HG03342 (cell line): ENCODE measurements around the gene PPP2R5B.

Source experiments
- ATAC-seq: cut with Tn5 transposase; IDR thresholded peaks from one replicate; pipeline ENCODE4 v1.9.1; 2021; ENCODE audit warnings: mild to moderate bottlenecking, moderate library complexity; ENCODE audit not compliant: unreplicated experiment

The PPP2R5B gene

DNA sequence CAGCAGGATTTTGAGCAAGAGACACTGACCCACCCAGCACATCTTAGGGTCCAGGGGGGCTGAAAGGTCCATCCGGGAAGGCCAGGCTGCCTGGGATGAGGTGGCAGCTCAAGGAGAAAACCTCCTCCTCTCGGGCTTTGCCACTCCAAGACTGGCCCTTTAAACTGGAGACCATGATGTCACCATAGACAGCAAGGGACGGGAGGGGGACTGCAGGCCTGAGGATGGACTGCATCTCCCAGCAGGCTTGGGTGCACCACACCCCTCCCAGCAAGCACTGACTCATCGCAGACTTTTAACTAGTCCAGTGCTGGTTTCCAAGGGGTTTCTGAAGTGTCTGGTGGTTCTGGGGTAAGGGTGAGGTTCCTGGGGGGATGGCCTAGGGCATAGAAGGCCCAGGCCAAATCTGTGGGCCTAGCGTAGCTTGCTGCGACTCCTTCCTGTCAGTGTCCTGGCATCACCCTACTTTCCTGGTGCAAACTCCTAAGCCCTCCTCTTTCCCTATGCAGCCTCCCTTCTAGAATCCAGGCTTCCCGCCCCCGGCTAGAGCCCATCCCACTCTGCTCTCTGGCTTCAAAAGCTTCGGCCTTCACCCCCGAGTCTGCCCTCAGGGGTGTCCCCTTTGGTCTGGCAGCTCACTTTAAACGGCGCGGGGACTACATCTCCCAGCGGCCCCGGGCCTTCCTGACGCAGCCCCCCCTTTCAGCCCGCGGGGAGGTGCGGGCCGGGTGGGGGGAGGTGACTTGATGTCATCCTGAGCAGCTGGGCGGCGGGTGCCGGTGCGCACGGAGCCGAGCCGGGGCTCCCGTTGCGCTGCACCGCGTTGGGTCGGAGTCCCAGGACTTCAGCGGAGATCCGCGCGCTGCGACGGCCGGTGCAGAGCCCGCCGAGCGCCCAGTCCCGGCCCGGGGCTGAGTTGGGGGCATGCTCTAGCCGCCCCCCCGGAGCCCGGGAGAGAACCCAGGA is at the start of gene PPP2R5B:
Gene PPP2R5B (plus strand): TSS at position 746 of the 966 bp plus-strand sequence. CDS start 1,046 bp downstream, outside the sequence.
- peak; percentile 79 for ATAC-seq

DNA sequence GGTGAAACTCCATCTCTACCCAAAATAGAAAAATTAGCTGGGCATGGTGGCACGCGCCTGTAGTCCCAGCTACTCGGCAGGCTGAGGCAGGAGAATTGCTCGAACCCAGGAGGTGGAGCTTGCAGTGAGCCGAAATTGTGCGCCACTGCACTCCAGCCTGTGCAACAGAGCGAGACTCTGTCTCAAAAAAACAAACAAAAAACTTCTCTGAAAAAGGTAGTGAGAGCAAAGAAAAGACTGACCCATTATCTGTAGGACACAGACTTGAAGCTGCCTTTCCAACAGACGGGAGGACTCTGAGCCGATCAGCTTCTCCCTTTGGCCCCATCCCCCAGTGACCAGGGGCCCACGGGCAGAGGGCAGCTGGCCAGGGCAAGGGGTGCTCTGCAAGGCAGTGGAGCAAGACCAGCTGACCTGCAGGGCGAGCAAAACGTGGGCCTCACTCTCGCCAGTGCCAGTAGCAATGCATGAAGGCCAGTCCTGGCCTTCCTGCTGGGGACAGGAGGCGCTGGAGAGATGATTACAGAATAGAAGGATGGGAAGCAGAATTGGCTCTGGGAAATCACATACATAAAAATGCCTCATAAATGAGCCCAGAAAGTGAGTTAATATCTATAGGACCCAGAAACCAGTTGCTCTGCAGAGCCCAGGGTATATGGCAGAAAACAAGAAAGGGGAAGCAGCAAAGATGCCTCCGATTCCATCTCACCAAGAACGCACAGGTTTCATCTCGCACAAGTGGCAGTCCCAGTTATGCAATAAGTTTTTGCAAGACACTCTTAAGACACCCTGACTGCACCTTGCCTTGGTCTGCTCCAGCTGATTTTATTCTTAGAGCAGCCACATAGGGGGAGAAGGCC is 48.9 kb upstream of the PPP2R5B start:
- ATAC-seq = no peak

DNA sequence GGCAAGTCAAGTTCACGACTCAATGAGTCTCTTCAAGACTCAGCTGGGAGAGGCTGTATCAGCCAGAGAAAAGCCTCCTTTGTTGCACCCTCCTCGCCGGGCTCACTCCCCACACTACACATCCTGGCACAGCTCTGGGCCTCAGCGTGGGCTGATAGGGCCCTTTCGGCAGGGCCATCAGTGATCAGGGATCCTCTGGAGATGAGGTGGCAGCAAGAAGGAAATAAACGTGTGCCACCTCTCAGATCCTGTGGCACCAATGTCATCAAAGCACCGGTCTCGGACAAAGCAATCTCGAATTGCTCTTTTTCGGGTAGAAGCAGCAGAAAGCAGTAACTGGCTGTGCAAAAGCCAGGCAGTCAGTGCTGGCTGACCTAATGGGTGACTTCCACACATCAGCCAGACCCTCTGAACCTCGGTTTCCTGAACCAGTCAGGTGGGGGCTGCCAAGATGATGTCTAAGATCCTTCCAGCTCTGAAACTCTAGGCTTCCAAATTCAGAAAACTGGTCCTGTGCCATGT is 48.2 kb upstream of the PPP2R5B start:
- no peak for ATAC-seq

DNA sequence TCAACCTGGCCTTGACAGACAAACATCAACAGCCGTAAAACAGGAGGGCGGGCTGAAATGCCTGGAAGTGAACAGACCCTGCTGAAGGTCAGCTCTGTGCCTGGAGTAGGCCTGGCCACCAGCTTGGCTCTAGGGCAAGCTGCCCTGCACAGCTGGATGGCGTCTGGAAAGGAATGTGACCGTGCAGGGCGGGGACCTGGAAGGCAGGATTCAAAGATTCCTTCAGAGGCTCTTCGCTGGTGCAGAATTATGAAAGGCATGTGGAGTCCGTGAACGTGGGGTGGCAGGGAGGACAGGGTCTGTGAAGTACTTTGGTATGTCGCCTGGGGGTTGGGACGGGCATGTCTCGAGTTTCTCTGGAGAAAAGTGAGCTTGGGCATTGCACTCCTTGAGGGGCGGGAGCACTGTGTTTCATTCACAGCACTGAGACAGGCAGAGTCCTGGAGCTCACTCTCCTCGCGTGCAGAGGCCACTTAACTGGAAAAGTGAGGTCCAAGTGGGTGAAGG is 47.6 kb upstream of the PPP2R5B start:
- no peak for ATAC-seq

DNA sequence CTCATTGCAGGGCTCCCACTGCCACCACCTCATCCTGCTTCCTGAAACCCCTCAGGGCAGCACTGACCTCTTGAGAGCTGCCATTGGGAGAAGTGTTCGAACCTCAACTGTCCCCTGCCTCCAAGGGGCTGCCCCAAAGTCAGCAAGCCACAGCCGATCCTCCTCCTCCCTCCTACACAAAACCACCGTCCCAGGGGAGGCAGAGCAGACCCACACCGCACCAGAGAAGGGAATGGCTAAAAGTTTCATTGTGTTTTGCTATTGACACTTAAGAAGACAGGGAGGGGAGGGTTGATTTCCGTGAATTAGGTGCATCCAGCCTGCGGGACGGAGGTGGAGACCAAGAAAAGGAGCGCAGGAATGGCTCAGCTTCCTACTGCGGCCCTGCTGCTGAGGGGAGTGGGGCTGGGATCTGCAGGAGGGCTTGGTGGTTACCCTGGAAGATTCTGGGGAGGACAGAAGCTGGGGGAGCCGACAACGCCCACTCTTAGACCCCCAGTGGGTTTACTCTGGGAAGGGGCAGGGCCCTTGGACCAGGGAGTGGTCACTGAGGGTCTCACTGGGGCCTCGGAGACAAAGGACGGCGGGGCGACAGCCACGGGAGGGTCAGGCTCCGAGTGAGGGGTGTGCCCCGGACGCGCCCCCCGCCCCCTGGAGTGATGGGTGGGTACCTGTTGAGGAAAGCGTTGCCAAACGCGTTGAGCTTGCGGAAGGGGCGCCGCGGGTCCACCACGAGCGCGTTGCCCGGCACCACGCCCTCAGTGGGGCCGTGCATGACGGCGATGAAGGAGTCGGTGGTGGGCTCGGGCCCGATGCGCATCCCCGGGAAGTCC is 46.9 kb upstream of the PPP2R5B start:
- no peak for ATAC-seq

DNA sequence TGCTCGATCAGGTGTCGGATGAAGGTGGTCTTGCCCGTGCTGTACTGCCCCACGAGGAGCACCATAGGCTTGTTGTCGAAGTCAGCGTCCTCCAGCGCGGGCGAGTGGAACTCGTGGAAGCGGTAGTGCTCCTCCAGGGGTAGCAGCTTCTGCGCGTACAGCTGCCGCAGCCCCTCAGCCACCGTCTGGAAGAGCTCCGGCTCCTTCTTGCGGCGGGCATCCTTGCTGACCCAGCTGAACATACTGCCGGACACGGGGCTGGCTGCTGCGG is 46.3 kb upstream of the PPP2R5B start:
- ATAC-seq = peak; percentile 4

DNA sequence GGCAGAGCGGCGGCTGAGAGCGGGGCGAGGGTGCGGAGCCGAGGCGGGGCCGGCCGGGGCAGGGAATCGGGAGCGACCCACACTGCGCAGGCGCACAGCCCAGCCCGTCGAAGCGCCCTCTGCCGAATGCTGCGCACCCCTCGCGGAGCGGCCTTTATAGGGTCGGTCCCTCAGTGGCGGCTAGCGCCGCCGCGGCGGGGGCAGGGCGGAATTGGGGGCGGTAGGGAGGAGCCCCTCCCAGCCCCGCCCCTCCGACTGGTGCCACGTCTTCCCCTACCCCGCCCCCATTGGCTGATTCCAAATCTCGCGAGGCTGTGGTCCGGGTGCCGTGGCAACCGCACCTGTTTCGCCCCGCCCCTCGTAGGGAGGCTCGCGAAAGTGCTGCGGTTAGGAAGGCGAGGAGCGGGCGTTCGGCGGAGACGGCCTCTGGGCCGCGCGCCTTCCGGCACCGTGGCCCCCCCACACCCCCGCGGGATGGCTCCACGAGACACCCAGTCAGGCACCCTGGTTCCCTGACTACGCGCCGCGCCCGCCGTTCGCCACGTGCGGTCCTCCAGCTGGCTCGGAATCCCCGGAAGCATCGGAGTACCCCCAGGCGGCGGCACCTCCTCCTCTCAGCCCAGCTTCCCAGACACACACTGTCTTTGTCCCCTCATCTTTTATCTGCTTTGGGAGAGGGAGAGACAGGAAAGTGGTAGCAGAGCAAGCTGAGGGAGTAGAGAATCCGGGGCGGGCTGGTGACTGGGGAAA is 45.8 kb upstream of the PPP2R5B start, which contains the start of gene EHD1:
Gene EHD1 (minus strand): TSS at position 128 of the 750 bp plus-strand sequence. CDS start 157 bp downstream, outside the sequence.
- peak; percentile 70 for ATAC-seq

DNA sequence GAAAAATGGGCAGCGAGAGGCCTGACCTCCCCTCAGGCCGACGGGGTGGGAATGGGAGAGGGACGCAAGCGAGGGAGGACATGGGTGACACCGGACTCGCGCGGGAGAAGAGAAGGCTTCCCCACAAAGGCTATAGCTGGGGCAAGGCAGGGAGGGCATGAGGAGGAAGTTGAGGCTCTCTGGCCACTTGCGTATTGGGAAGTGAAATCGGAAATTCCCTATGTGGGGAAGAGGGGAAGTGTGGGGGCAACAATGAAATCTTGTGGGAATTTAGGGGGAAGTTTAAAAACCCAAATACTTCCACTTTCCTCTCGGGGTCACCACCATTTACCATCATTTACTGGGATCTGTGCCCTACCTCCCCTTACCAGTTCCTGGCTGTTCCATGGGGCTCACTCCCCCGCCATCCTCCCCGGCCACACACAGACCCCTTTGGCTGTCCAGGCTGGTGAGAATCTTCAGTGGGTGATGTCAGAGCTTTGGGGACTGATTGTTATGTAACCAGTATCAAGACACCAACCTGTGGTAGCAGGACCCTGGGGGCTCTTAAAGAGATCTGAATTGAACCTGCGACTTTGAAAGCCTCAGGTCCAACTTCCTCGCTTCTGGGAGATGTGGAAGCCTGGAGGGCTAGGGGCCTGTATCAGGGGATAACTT is 45.1 kb upstream of the PPP2R5B start:
- no peak for ATAC-seq

DNA sequence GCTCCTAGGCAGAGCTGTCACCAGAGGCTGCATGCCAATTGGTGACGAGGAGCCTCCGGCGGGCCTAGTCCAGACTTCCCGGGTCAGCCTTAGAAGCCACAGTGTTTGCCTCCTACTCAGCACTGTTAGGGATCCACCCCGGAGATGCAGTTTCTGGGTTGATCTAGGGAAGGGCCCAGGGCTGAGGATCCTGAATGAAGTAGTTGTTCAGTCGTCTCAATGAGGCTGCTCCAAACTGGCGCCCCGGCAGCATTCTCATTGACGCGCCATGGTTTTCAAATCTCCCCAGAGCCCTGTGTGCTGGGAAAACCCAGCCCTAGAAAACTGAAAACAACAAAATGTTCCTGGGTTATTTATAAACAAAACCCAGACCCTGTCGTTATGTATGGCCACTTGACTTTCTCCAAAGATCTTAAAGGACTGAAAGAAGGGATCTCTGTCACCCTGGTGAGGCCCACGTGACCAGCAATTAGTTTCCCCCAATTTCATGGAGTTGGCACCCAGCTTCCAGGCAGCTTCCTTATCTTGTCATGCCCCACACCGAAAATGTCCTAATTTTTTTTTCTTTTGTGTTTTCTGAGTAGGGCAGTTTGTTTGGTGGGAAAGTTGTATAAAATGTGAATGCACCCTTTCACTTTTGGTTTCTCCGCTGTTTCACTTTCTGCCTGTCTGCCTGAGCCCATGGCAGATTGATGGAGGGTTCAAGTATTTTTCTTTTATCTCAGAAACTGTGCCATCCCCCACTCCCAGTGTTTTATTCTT is 44.1 kb upstream of the PPP2R5B start:
- ATAC-seq = no peak

DNA sequence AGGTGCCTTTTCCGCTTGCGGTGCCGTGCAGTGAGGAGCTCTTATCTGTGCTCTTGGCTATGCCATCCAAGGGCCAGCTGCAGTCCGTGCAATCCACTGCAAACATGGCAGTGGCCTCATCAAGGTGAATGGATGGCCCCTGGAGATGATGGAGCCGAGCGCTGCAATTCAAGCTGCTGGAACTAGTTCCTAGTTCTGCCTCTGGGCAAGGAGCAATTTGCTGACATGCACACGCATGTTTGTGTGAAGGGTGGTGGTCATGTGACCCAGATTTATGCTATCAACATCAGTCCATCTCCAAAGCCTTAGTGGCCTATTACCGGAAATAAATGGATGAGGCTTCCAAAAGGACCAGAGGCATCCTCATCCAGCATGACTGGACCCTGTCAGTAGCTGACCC is 43.0 kb upstream of the PPP2R5B start:
- no peak for ATAC-seq

DNA sequence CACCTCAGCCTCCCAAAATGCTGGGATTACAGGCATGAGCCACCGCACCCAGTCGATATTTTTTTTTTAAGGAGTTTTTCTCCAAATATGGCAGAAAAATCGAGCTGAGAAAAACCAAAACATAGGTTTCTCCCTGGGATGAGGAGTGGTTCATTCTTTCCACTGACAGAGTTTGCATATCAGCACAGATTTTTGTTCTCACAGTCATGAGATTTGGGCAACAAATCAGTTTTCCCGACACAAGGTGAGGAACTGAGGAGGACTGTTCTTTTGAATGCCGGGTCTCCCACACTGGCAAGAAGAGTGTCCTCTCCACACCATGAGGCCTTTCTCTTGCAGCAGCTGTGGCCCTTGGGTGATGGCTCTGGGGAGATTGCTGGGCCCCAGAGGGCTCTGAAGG is 42.2 kb upstream of the PPP2R5B start:
- ATAC-seq = no peak

DNA sequence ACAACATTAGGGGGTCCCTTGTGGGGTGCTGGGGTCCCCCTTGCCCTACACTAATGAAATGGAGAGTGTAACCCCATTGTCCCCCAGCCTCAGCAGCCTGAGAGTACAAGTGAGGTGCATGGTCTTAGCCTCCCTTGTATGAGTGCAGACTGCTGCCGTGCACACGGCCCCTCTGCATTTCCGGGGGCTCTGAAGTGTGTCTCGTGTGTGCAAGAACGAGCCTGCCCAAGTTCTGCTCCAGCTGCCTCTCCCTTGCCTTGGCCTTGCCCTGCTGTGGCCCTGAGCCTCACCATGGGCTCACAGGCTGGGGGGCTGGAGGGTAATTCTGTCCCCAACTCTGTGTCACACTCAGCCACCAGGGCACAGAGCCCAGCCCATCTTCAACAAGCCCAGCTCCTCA is 40.9 kb upstream of the PPP2R5B start:
- ATAC-seq = no peak

DNA sequence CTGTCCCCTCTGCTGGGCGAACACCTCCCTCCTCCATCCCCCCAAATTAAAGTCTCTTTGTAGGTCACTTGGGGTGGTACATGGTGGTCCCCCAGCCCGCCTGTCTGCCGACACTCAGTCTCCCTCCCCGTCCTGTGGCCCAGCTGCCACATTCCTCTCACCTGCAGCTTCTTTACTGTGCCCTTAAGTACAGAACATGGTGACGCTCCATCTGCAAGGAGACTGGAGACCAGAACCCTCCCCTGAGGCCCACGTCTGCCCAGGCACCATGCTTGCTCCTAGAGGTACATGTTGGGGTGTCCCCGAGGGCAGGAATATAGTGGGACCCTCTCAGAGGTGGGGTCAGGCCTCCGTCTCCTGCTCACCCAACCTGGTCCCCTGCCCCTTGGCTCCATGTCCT is 40.5 kb upstream of the PPP2R5B start:
- ATAC-seq = no peak

DNA sequence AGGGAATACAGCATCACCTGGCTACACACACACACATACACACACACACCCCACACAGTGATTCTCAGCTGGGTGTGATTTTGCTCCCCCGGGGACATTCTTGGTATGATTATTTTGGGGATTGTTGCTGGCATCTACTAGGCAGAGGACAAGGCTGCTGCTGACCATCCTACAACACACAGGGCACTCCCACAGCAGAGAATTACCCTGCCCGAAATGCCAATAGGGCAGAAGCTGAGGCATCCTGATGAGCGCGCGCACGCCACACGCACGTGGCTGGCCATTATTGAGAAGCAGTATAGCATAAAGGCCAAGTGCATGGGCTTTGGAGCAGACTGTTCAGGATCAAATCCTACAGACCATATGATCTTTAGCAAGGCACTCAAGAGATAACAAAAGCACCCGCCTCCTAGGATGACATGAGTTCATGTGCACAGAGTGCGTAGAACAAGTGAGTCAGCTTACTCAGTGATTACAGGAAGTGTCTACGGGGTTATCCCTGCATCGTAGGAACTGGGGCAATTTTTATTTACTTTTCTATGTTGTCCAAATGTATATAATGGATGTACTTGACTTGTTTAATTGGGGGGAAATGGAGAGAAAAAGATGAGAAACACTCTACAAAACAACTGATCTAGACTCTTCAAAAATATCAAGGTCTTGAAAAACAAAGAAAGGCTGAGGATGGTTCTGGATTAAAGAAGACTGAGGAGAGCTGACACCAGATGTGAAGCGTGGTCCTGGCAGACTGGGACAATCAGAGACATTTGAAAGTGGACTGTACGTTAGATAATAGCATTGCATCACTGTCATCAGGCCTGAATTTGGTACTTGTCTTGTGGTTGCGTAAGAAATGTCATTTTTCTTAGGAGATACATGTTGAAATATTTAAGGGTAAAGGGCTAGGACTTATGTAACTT is 38.9 kb upstream of the PPP2R5B start:
- no peak for ATAC-seq

DNA sequence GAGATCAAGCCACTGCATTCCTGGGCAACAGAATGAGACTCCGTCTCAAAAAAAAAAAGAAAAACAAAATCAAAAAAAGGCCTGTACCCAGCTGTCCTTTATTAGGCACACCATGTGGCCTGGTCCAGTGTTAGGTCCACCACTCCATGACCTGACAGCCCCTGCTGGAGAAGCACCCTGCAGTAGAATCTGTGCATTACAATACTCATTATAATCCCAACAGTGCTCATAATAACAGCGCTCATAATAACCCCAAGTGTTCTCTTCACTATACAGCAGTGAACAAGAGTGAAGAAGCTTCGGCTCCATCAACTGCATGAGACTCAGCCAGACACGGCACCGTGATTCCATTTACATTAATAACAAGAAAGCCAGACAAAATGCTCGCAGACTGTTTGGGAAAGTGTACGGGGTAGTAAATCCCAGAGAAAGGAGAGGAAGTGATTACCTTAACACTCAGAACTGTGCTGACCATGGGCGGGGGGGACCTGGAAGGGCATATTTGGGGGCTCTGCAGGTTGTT is 37.2 kb upstream of the PPP2R5B start:
- no peak for ATAC-seq

DNA sequence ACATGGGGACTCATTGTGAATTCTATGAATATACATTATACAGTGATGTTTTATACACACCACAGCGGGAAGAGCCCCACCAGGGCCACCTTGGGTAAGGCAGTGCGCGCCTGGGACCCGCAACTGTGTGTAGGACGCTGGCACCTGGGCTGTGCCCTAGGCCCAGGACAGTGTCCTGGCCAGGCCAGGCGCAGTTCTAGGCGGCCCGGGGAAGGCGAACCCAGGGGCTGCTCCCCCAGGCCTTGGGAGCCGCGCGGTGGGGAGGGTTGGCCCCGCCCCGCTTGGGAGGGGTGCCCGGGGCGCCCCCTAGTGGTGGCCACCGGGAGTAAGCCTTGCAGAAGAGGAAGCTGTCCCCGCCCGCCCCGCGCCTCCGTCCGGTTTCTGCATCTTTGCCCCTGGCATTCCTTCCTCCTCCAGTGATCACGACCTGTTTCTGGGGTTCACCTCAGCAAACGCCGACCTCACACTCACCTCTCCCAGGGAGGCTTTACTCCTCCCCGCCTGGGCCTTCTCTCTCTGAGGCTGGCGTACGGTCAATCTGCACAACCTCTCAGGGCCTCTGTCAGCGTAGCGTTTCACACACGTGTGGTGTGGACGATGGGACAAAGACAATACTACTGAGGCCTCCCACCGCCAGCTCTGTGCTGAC is 36.6 kb upstream of the PPP2R5B start:
- ATAC-seq = peak; percentile 75

DNA sequence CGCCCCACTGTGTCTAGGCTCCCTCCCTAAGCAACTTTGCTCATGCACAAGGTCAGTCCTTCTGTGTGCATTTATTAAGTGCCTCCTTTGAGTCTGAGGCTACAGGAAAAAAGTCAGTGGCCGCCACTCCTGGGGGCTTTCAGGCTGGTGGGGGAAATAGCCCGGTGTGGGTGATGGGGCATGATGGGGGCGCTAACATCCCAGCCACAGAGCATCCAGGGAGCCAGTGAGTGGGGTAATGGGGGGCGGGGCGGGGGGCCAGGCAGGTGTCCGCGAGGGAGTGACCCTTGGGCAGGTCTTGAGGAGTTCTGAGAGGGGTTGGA is 36.1 kb upstream of the PPP2R5B start:
- no peak for ATAC-seq
